ACC112 (cell line): ENCODE measurements around the gene NPPA.

Experiments used
- H2AFZ ChIP-seq: fragments of 200-600 bp; sonication (generic); one replicate; pipeline ENCODE4 v1.6.0; 2017; ENCODE audit warnings: antibody characterized with exemption, low read length; ENCODE audit not compliant: unreplicated experiment
- H3K27ac ChIP-seq: fragments of 200-600 bp; sonication (generic); 2 replicates; pipeline ENCODE4 v1.5.1; 2014; ENCODE audit warnings: low read depth, mild to moderate bottlenecking, antibody characterized with exemption, low read length, moderate library complexity
- H3K27me3 ChIP-seq: fragments of 200-600 bp; sonication (generic); 2 replicates; pipeline ENCODE4 v1.6.1; 2014; ENCODE audit warnings: mild to moderate bottlenecking, antibody characterized with exemption, low read length, moderate library complexity, mixed read lengths; ENCODE audit not compliant: insufficient read depth
- H3K36me3 ChIP-seq: fragments of 200-600 bp; sonication (generic); 2 replicates; pipeline ENCODE4 v1.6.1; 2016; ENCODE audit warnings: mild to moderate bottlenecking, antibody characterized with exemption, low read length, moderate library complexity, mixed read lengths; ENCODE audit not compliant: insufficient read depth
- H3K4me1 ChIP-seq: fragments of 200-600 bp; sonication (generic); one replicate; pipeline ENCODE4 v1.6.1; 2016; ENCODE audit warnings: low read length, mixed read lengths; ENCODE audit not compliant: insufficient read depth, unreplicated experiment, control insufficient read depth
- H3K4me3 ChIP-seq: fragments of 200-600 bp; sonication (generic); 2 replicates; pipeline ENCODE4 v1.5.1; 2014; ENCODE audit warnings: mild to moderate bottlenecking, low read depth, low read length
- H3K79me2 ChIP-seq: fragments of 200-600 bp; sonication (generic); one replicate; pipeline ENCODE4 v1.6.0; 2016; ENCODE audit warnings: low read length; ENCODE audit not compliant: control insufficient read depth, unreplicated experiment, insufficient read depth

The NPPA gene

DNA sequence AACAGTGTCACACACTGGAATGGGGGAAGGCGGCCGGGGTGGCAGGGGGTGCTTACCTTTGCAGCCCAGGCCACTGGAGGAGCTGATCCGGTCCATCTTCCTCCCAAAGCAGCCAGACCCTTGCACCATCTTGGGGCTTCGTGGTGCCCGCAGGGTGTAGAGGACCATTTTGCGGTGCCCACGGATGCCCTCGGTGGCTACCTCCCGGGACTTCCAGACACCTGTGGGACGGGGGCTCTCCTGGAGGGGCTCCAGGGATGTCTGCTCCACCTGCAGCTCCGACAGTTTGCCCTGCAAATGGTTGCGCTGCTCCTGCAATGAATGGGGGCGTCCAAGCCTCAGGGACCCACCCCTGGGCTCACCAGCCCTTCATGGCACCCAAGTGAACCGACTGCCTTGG, 10.6 kb upstream of the NPPA start:
- Histone ChIP-seq H3K79me2 (no peaks in the 10 kb centered on the region), H3K4me3 (no peak overlapping the region), H3K4me1 (no peaks in the 10 kb centered on the region), H3K36me3 (no peaks in the 10 kb centered on the region), H3K27ac (no peak overlapping the region), H3K27me3 (peaks cover 70% of the 10 kb centered on the region), H2AFZ (no peak overlapping the region)

DNA sequence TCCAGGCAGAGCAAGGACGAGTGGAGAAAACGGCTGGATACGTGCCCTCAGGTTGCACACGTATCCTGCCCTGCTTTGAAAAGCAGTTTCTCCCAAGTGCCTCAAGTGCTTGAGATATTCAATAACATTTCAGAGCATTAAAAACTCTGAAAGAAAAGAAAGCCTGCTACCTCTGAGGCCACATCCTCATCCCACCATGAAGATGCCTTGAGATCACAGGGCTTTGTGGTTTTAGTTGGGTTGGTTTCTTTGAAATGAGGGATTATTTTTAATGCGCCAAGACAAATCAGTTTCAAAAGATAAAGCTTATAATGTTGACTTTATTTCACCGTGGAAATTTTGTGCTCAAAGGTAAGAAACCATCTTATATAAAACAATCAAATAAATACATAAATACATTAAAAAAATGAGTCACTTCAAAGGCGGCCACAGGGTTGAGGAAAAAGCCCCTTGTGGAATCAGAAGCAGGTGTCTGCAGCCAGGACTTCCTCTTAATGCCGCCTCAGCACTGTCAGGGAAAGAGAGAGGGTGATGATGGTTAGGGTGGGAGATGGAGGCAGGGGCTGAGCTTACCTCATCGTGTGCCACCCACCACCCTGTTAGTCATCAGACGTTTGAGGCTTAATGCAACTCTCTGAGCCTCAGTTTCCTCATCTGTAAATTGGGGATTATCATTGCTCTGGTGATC, 9.7 kb upstream of the NPPA start:
- Histone ChIP-seq H3K4me3 (no peak overlapping the region), H3K36me3 (no peaks in the 10 kb centered on the region), H3K27me3 (peaks cover 68% of the 10 kb centered on the region), H3K4me1 (no peaks in the 10 kb centered on the region), H2AFZ (no peak overlapping the region), H3K27ac (no peak overlapping the region), H3K79me2 (no peaks in the 10 kb centered on the region)

DNA sequence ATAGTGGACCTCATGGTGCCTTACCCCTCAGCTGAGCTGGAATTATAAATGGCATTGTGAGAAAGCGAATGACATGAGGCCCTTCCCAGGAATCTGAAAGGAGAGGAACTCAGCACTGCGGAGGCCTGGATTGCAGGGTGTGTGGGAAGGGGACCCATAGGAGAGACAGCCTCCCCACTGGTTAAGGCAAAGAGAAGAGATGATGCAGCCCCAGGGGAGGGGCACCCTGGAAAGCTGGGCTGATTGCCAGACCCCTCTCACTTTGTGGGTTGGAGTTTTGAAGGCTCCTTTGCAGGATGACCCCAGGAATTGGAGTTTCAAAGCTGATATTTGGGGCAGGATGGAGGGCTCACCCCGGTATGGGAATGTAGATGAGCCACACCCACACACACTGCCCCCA, 9.1 kb upstream of the NPPA start:
- Histone ChIP-seq H3K4me1 (no peaks in the 10 kb centered on the region), H3K27ac (no peak overlapping the region), H3K36me3 (no peaks in the 10 kb centered on the region), H2AFZ (no peak overlapping the region), H3K4me3 (no peak overlapping the region), H3K27me3 (peaks cover 62% of the 10 kb centered on the region), H3K79me2 (no peaks in the 10 kb centered on the region)

DNA sequence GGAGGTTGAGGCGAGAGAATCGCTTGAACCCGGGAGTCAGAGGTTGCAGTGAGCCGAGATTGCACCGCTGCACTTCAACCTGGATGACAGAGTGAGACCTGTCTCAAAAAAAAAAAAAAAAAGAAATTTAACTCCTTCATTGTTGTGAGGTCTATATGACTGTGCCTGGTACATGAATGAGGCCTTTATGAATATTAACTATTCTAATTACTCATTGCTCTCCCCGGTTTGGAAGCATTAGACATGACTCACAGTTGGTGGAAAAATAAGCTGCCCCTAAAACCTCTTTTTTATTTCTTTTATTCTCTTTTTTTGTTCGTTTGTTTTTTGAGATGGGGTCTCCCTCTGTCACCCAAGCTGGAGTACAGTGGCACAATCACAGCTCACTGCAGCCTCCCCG, 7.8 kb upstream of the NPPA start:
- Histone ChIP-seq H3K36me3 (no peaks in the 10 kb centered on the region), H2AFZ (no peak overlapping the region), H3K4me1 (no peaks in the 10 kb centered on the region), H3K27ac (no peak overlapping the region), H3K4me3 (no peak overlapping the region), H3K79me2 (no peaks in the 10 kb centered on the region), H3K27me3 (peaks cover 54% of the 10 kb centered on the region)

DNA sequence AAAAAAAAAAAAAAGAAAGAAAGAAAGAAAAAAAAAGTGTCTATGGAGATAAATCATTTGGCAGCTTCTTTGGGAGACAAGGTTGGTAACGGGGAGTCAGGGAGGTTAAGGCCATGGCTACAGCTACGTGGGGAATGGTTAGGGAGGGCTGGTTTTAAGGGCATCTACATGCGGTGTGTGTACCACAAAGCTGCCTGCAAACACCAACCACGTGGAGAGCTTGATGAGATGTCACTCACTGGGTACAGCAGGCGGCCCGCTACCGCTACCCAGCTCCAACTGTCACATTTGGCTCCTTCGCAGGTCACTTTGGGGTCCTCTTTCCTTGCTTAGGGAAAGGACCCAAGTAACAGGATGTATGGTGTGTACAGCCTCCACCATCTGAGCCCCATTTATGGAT, 6.9 kb upstream of the NPPA start:
- no peak overlapping the region for H3K4me3 ChIP-seq
- no peak overlapping the region for H2AFZ ChIP-seq
- no peak overlapping the region for H3K27ac ChIP-seq
- H3K36me3 ChIP-seq, result no peaks in the 10 kb centered on the region
- no peaks in the 10 kb centered on the region for H3K79me2 ChIP-seq
- peaks cover 46% of the 10 kb centered on the region for H3K27me3 ChIP-seq
- no peaks in the 10 kb centered on the region for H3K4me1 ChIP-seq

DNA sequence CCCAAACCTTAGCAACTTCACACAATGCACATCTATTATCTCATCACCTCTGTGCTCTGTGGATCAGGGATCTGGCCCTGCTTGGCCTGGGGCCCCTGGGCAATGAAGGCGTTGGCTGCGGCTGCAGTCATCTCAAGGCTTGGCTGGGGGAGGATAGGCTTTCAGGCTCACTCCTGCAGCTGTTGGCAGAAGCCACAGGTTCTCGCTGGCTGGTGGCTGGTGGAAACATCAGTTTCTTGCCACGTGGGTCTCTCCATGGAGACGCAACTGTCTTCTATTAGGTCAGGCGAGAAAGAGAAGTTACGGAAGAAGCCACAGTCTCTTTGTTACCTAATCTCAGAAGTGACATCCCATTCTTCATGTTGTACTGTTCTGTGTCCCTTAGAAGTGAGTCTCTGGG, 3.6 kb upstream of the NPPA start:
- Histone ChIP-seq H3K27me3 (peaks cover 13% of the 10 kb centered on the region), H3K79me2 (no peaks in the 10 kb centered on the region), H2AFZ (no peak overlapping the region), H3K4me1 (no peaks in the 10 kb centered on the region), H3K4me3 (no peak overlapping the region), H3K27ac (no peak overlapping the region), H3K36me3 (no peaks in the 10 kb centered on the region)

DNA sequence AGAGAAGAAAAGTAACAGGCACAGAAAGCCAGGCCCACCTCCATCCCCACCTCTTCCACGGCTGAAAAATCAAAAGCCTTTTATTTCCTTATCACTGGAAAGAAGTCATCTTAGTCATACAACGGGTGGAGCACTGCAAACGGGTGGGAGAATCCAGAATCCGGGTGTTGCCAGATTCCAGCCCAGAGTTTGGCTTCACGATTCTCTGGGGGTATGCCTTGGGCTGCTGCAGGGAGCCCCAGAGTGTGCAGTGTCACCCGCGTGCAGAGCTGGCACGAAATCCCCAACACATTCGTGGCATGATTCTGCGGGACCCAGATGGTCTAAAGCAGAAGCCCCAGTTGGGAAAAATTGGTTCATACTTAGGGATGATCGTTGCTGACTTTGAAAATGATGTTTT, 2.6 kb upstream of the NPPA start:
- Histone ChIP-seq H3K79me2 (no peaks in the 10 kb centered on the region), H2AFZ (no peak overlapping the region), H3K36me3 (0 out of 2 replicates have a peak, but pooled peaks cover 2% of the 10 kb centered on the region), H3K27me3 (peaks cover 12% of the 10 kb centered on the region), H3K27ac (no peak overlapping the region), H3K4me3 (no peak overlapping the region), H3K4me1 (no peaks in the 10 kb centered on the region)

DNA sequence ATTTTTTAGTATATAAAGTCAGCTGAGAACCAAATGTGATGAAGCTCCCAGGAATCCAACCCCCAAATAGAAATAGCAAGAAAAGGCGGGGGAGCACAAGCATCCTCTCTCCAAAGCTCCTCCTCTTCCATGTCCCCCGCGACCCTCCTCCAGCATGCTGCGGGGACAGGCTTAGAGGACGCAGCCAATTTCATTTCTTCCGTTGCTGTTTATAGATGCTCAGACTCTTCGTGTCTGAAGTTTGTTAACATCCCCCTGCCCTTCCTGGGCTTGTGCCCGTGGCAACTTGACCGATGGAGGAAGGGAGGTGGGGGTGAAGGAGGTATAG, 754 bp upstream of the NPPA start:
- no peak overlapping the region for H3K4me3 ChIP-seq
- no peaks in the 10 kb centered on the region for H3K4me1 ChIP-seq
- H3K27me3 ChIP-seq, result peaks cover 9% of the 10 kb centered on the region
- no peak overlapping the region for H2AFZ ChIP-seq
- H3K36me3 ChIP-seq, result peaks cover 7% of the 10 kb centered on the region; the same call in 1 of the 2 replicates
- H3K79me2 ChIP-seq, result no peaks in the 10 kb centered on the region
- no peak overlapping the region for H3K27ac ChIP-seq

DNA sequence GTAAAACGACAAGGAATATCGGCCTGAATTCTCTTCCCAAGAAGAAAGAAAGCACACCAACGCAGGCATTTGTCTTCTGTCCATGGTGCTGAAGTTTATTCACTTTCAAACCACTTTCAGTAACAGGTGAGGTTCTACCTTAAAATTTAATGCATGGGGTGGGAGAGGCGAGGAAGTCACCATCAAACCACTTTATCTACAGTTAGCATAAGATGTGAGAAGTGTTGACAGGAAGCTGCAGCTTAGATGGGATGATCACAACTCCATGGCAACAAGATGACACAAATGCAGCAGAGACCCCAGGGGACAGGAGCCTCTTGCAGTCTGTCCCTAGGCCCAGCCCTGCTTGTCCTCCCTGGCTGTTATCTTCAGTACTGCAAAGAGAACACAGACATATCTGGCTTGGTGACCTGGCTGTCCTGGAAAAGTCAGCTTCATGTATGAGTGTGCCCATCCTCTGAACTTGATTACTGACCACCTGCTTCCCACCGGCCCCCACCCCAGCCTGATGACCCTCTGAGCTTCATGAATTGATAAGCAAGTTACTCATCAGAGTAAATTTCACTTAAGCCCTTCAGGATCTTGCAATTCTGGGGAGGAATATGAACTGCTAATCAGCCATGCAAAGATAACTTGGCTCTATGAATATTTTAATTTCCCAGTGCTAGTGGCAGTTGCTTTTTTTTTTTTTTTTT, 1.8 kb downstream of the NPPA start:
- no peaks in the 10 kb centered on the region for H3K79me2 ChIP-seq
- H3K36me3 ChIP-seq, result peaks cover 16% of the 10 kb centered on the region; the same call in 1 of the 2 replicates
- H3K4me1 ChIP-seq, result no peaks in the 10 kb centered on the region
- H3K27me3 ChIP-seq, result 0 out of 2 replicates have a peak, but pooled peaks cover 4% of the 10 kb centered on the region
- H2AFZ ChIP-seq, result no peak overlapping the region
- no peak overlapping the region for H3K27ac ChIP-seq
- H3K4me3 ChIP-seq, result no peak overlapping the region

DNA sequence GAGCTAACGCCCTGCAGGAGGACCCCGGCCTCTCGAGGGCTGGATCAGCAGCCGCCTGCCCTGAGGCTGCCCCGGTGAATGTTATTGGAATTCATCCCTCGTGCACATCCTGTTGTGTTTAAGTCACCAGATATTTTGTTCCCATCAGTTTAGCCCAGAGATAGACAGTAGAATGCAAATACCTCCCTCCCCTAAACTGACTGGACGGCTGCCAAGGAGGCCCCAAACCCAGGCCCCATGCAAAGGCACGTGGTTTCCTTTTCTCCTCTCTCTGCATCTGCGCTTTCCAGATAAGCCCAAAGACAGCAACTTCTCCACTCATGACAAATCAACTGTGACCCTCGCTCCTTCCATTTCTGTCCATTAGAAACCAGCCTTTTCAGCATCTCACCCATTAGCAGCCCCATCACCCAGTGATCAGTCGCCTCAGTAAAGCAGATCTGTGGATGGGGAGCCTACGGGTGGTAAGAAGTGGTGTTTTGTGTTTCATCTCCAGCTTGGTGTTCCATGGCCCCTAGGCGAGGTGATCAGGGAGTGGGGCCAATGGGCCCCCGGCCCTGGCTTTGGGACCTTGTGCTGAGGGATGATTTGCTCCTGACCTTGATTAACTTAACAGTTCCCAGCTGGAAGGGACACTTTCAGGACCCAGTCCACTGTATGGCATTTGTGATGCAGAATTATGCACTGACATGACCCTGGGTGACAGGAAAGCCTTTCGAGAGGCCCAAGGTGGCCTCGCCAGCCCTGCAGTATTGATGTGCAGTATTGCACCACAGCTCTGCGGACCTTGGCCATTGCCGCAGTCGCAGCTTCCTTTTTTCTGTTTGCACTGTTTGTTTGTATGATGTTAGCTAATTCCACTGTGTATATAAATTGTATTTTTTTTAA, 5.2 kb downstream of the NPPA start:
- no peak overlapping the region for H3K4me3 ChIP-seq
- no peaks in the 10 kb centered on the region for H3K27me3 ChIP-seq
- H2AFZ ChIP-seq, result no peak overlapping the region
- H3K79me2 ChIP-seq, result no peaks in the 10 kb centered on the region
- no peak overlapping the region for H3K27ac ChIP-seq
- no peaks in the 10 kb centered on the region for H3K4me1 ChIP-seq
- H3K36me3 ChIP-seq, result peaks cover 22% of the 10 kb centered on the region; the same call in 1 of the 2 replicates
